Osteocyte (in vitro differentiated cells): Measurements from ENCODE around the gene CD8B2. TPM values are rescaled to one million over a fixed set of nuclear protein-coding genes. Genes with fewer than 3 reads are reported as not detected.
"Not testable (repeated sequence)": the region's sequence is repeated elsewhere in the genome, so short reads cannot be mapped to it uniquely, and the experiment has no call there.

ENCODE experiments used
- DNase-seq: peaks from one replicate; pipeline ENCODE4 v3.0.0; 2021; ENCODE audit warnings: mixed read lengths; ENCODE audit not compliant: unreplicated experiment; ENCODE audit errors: extremely low spot score
- H3K27ac Mint-ChIP-seq: one replicate; pipeline ENCODE4 v1.8.0; 2021; ENCODE audit warnings: mild to moderate bottlenecking, mixed read lengths; ENCODE audit not compliant: unreplicated experiment
- H3K27me3 Mint-ChIP-seq: one replicate; pipeline ENCODE4 v1.8.0; 2021; ENCODE audit warnings: mixed read lengths; ENCODE audit not compliant: unreplicated experiment
- H3K36me3 Mint-ChIP-seq: one replicate; pipeline ENCODE4 v1.8.0; 2021; ENCODE audit warnings: mixed read lengths; ENCODE audit not compliant: unreplicated experiment
- H3K4me1 Mint-ChIP-seq: one replicate; pipeline ENCODE4 v1.8.0; 2021; ENCODE audit warnings: mixed read lengths; ENCODE audit not compliant: unreplicated experiment
- H3K4me3 Mint-ChIP-seq: one replicate; pipeline ENCODE4 v1.8.0; 2021; ENCODE audit warnings: mild to moderate bottlenecking, moderate library complexity, mixed read lengths; ENCODE audit not compliant: unreplicated experiment
- H3K9me3 Mint-ChIP-seq: one replicate; pipeline ENCODE4 v1.8.0; 2021; ENCODE audit warnings: mixed read lengths; ENCODE audit not compliant: unreplicated experiment
- CTCF ChIP-seq: fragments of 200-600 bp; sonication (generic); IDR thresholded peaks from 2 replicates; pipeline ENCODE4 v1.5.0; 2021; ENCODE audit warnings: antibody characterized with exemption, mild to moderate bottlenecking, moderate library complexity
- total RNA-seq: library from RNA; stranded (reverse); gene quantifications from 2 replicates; pipeline ENCODE4 v1.2.1, GENCODE V29; 2021

The CD8B2 gene
- total RNA-seq, 1 donor from 2014 or later, result not detected

- not testable (repeated sequence) for H3K4me1 Mint-ChIP-seq, H3K36me3 Mint-ChIP-seq, H3K9me3 Mint-ChIP-seq
Measured at GRCh38 chr2:106514827-106515226, 27.7 kb downstream of the CD8B2 start.

GRCh38 chr2:106516436-106516835 lies 29.3 kb downstream of the CD8B2 start:
- DNase-seq, result no peak
- H3K27ac Mint-ChIP-seq, result no peak overlapping the region
- H3K36me3 Mint-ChIP-seq, result no peaks in the 10 kb centered on the region
- no peak for TF ChIP-seq CTCF
- H3K27me3 Mint-ChIP-seq, result no peaks in the 10 kb centered on the region
- no peaks in the 10 kb centered on the region for H3K9me3 Mint-ChIP-seq
- peaks cover 2% of the 10 kb centered on the region for H3K4me1 Mint-ChIP-seq
- no peak overlapping the region for H3K4me3 Mint-ChIP-seq

More at GRCh38 chr2:106514827-106515226, 27.7 kb downstream of the CD8B2 start:
- not testable (repeated sequence) for H3K27ac Mint-ChIP-seq, H3K27me3 Mint-ChIP-seq, DNase-seq, H3K4me3 Mint-ChIP-seq

- Mint-ChIP-seq H3K27ac (no peak overlapping the region), H3K27me3 (peaks cover 2% of the 10 kb centered on the region), H3K4me1 (no peaks in the 10 kb centered on the region), H3K9me3 (no peaks in the 10 kb centered on the region), H3K4me3 (no peak overlapping the region), H3K36me3 (no peaks in the 10 kb centered on the region)
- no peak for DNase-seq
- no peak for TF ChIP-seq CTCF
Measured at GRCh38 chr2:106516864-106517263, 29.7 kb downstream of the CD8B2 start.

GRCh38 chr2:106517329-106517728 lies 30.2 kb downstream of the CD8B2 start:
- DNase-seq, result no peak
- H3K27ac Mint-ChIP-seq, result no peak overlapping the region
- no peak overlapping the region for H3K4me3 Mint-ChIP-seq
- H3K9me3 Mint-ChIP-seq, result no peaks in the 10 kb centered on the region
- peaks cover 5% of the 10 kb centered on the region for H3K27me3 Mint-ChIP-seq
- H3K36me3 Mint-ChIP-seq, result no peaks in the 10 kb centered on the region
- TF ChIP-seq CTCF, result no peak
- no peaks in the 10 kb centered on the region for H3K4me1 Mint-ChIP-seq

GRCh38 chr2:106519767-106520166 lies 32.6 kb downstream of the CD8B2 start:
- Mint-ChIP-seq H3K4me3 (no peak overlapping the region), H3K4me1 (no peaks in the 10 kb centered on the region), H3K27ac (no peak overlapping the region), H3K36me3 (no peaks in the 10 kb centered on the region), H3K27me3 (peaks cover 7% of the 10 kb centered on the region), H3K9me3 (no peaks in the 10 kb centered on the region)
- no peak for DNase-seq
- TF ChIP-seq CTCF, result no peak

GRCh38 chr2:106521016-106521415 lies 33.9 kb downstream of the CD8B2 start:
- Mint-ChIP-seq H3K36me3 (no peaks in the 10 kb centered on the region), H3K4me3 (no peak overlapping the region), H3K27ac (no peak overlapping the region), H3K9me3 (no peaks in the 10 kb centered on the region), H3K4me1 (no peaks in the 10 kb centered on the region), H3K27me3 (peaks cover 9% of the 10 kb centered on the region)
- DNase-seq, result no peak
- no peak for TF ChIP-seq CTCF
